ENCODE measurements around the gene WRAP53. TPM values are rescaled to one million over a fixed set of nuclear protein-coding genes. Genes with fewer than 3 reads are reported as not detected.
"Not testable (repeated sequence)": the region's sequence is repeated elsewhere in the genome, so short reads cannot be mapped to it uniquely, and the experiment has no call there.

The WRAP53 gene
- total RNA-seq (10 to 100 TPM; 29.1 to 31.3 TPM), polyA plus RNA-seq (16.6 TPM)

- peaks cover 0 to 7% of the 10 kb centered on the region in 2 donors for H3K27me3 Mint-ChIP-seq
- H3K36me3 ChIP-seq (ENCODE audit: insufficient read depth, low read length) = no peaks in the 10 kb centered on the region
- H3K27ac Mint-ChIP-seq = peak within 1 kb of the TSS; percentile 98 to 100 (median 100)
- H3K27me3 ChIP-seq (ENCODE audit: insufficient read depth, low read length, poor library complexity, severe bottlenecking) = no peaks in the 10 kb centered on the region
- H3K9me3 Mint-ChIP-seq = no peaks in the 10 kb centered on the region
- H3K36me3 Mint-ChIP-seq = peaks cover 3 to 42% (median 9%) of the 10 kb centered on the region in 3 donors
- ChIA-PET CTCF (interaction anchor here (0.6 to 4.5 kb wide), 37 partner anchors 11 to 642 kb away, joined by 3 to 37 read pairs (median 5); partner anchors contain the start of genes ACAP1, ATP1B2, BORCS6 and CHRNB1), POLR2A (interaction anchor here (0.5 to 4.4 kb wide), 32 partner anchors 11 to 642 kb away, joined by 3 to 70 read pairs (median 6); partner anchors contain the start of genes ACAP1, ATP1B2, CTC1 and CYB5D1)
- H3K4me3 ChIP-seq (ENCODE audit: low read length) = peak within 1 kb of the TSS; percentile 99
- no peaks in the 10 kb centered on the region for H3K9me3 ChIP-seq (ENCODE audit: low read length)
- peak within 1 kb of the TSS; percentile 93 to 99 (median 98) for H3K4me3 Mint-ChIP-seq
- peak; percentile 88 to 96 (median 94) for DNase-seq
- peak within 1 kb of the TSS; percentile 99 for H3K27ac ChIP-seq (ENCODE audit: low read depth, low read length)
- H3K4me1 Mint-ChIP-seq = peaks cover 39 to 55% (median 44%) of the 10 kb centered on the region in 3 donors
- H3K4me1 ChIP-seq (ENCODE audit: insufficient read depth, low read length) = peaks cover 37% of the 10 kb centered on the region
Measured at GRCh38 chr17:7687908-7688807, at the start of gene WRAP53. Gene WRAP53 (plus strand): TSS chr17:7688477. CDS start chr17:7688649, 172 bp downstream.

- H3K36me3 ChIP-seq (ENCODE audit: insufficient read depth, low read length) = no peaks in the 10 kb centered on the region
- DNase-seq = no peak
- H3K36me3 Mint-ChIP-seq = no peaks in the 10 kb centered on the region
- no peaks in the 10 kb centered on the region for H3K9me3 Mint-ChIP-seq
- H3K27ac ChIP-seq (ENCODE audit: low read depth, low read length) = no peak overlapping the region
- H3K27me3 ChIP-seq (ENCODE audit: insufficient read depth, low read length, poor library complexity, severe bottlenecking) = no peaks in the 10 kb centered on the region
- no peak overlapping the region for H3K4me3 Mint-ChIP-seq
- no peaks in the 10 kb centered on the region for H3K9me3 ChIP-seq (ENCODE audit: low read length)
- H3K27ac Mint-ChIP-seq = no peak overlapping the region
- peaks cover 12 to 16% of the 10 kb centered on the region in 2 donors for H3K27me3 Mint-ChIP-seq
- peaks cover 0 to 6% (median 0%) of the 10 kb centered on the region in 3 donors for H3K4me1 Mint-ChIP-seq
- ChIA-PET POLR2A (no interaction called here), CTCF (no interaction called here)
- no peaks in the 10 kb centered on the region for H3K4me1 ChIP-seq (ENCODE audit: insufficient read depth, low read length)
- no peak overlapping the region for H3K4me3 ChIP-seq (ENCODE audit: low read length)
Measured at GRCh38 chr17:7640783-7641182, 47.5 kb upstream of the WRAP53 start.

- POLR2A ChIA-PET; H3K9me3 ChIP-seq (ENCODE audit: low read length); H3K36me3 Mint-ChIP-seq; H3K36me3 ChIP-seq (ENCODE audit: insufficient read depth, low read length); DNase-seq; H3K9me3 Mint-ChIP-seq; H3K27me3 ChIP-seq (ENCODE audit: insufficient read depth, low read length, poor library complexity, severe bottlenecking); H3K4me3 ChIP-seq (ENCODE audit: low read length); H3K4me1 Mint-ChIP-seq; H3K27ac ChIP-seq (ENCODE audit: low read depth, low read length); H3K4me1 ChIP-seq (ENCODE audit: insufficient read depth, low read length): not testable (repeated sequence)
- Mint-ChIP-seq H3K27ac (peak overlapping the region in 4 of 8 donors; percentile 38 to 81 (median 62)), H3K4me3 (peak overlapping the region in 6 of 7 donors; percentile 17 to 76 (median 50)), H3K27me3 (peaks cover 14 to 24% of the 10 kb centered on the region in 2 donors)
- CTCF ChIA-PET = interaction anchor here (1.1 kb wide), 1 partner anchor 33 kb away, joined by 3 read pairs; no protein-coding TSS in a partner anchor
Measured at GRCh38 chr17:7641635-7642034, 46.6 kb upstream of the WRAP53 start.

- no peaks in the 10 kb centered on the region for H3K9me3 Mint-ChIP-seq
- no peaks in the 10 kb centered on the region for H3K36me3 Mint-ChIP-seq
- POLR2A ChIA-PET = no interaction called here
- Histone ChIP-seq H3K27ac (ENCODE audit: low read depth, low read length) (no peak overlapping the region), H3K27me3 (ENCODE audit: insufficient read depth, low read length, poor library complexity, severe bottlenecking) (peaks cover under 1% of the 10 kb centered on the region), H3K4me1 (ENCODE audit: insufficient read depth, low read length) (peaks cover under 1% of the 10 kb centered on the region), H3K9me3 (ENCODE audit: low read length) (no peaks in the 10 kb centered on the region), H3K36me3 (ENCODE audit: insufficient read depth, low read length) (no peaks in the 10 kb centered on the region), H3K4me3 (ENCODE audit: low read length) (no peak overlapping the region)
- no peak overlapping the region for H3K27ac Mint-ChIP-seq
- DNase-seq = no peak
- H3K4me1 Mint-ChIP-seq = peaks cover under 1 to 6% (median under 1%) of the 10 kb centered on the region in 3 donors
- H3K4me3 Mint-ChIP-seq = no peak overlapping the region
- peaks cover 28 to 33% of the 10 kb centered on the region in 2 donors for H3K27me3 Mint-ChIP-seq
- CTCF ChIA-PET = no interaction called here
Measured at GRCh38 chr17:7644775-7645174, 43.5 kb upstream of the WRAP53 start.

- Histone ChIP-seq H3K36me3 (ENCODE audit: insufficient read depth, low read length) (no peaks in the 10 kb centered on the region), H3K27me3 (ENCODE audit: insufficient read depth, low read length, poor library complexity, severe bottlenecking) (peaks cover 14% of the 10 kb centered on the region), H3K4me3 (ENCODE audit: low read length) (no peak overlapping the region), H3K4me1 (ENCODE audit: insufficient read depth, low read length) (peaks cover 9% of the 10 kb centered on the region), H3K9me3 (ENCODE audit: low read length) (no peaks in the 10 kb centered on the region), H3K27ac (ENCODE audit: low read depth, low read length) (no peak overlapping the region)
- Mint-ChIP-seq H3K27me3 (peaks cover 41 to 47% of the 10 kb centered on the region in 2 donors), H3K36me3 (no peaks in the 10 kb centered on the region), H3K9me3 (no peaks in the 10 kb centered on the region), H3K4me1 (peaks cover 15 to 17% (median 15%) of the 10 kb centered on the region in 3 donors), H3K4me3 (no peak overlapping the region), H3K27ac (no peak overlapping the region)
- DNase-seq = no peak
- ChIA-PET POLR2A (no interaction called here), CTCF (interaction anchor here (0.8 kb wide), 1 partner anchor 40 kb away, joined by 3 read pairs; no protein-coding TSS in a partner anchor)
Measured at GRCh38 chr17:7646457-7646856, 41.8 kb upstream of the WRAP53 start.

- H3K27ac Mint-ChIP-seq = no peak overlapping the region
- peaks cover 40 to 43% of the 10 kb centered on the region in 2 donors for H3K27me3 Mint-ChIP-seq
- H3K9me3 Mint-ChIP-seq = no peaks in the 10 kb centered on the region
- no peak overlapping the region for H3K4me3 ChIP-seq (ENCODE audit: low read length)
- H3K9me3 ChIP-seq (ENCODE audit: low read length) = no peaks in the 10 kb centered on the region
- peaks cover 10 to 19% (median 15%) of the 10 kb centered on the region in 3 donors for H3K4me1 Mint-ChIP-seq
- ChIA-PET CTCF (no interaction called here), POLR2A (no interaction called here)
- peak overlapping the region in 1 of 7 donors; percentile 72 for H3K4me3 Mint-ChIP-seq
- no peaks in the 10 kb centered on the region for H3K36me3 Mint-ChIP-seq
- no peaks in the 10 kb centered on the region for H3K36me3 ChIP-seq (ENCODE audit: insufficient read depth, low read length)
- H3K4me1 ChIP-seq (ENCODE audit: insufficient read depth, low read length) = peaks cover 9% of the 10 kb centered on the region
- no peak overlapping the region for H3K27ac ChIP-seq (ENCODE audit: low read depth, low read length)
- DNase-seq = no peak
- H3K27me3 ChIP-seq (ENCODE audit: insufficient read depth, low read length, poor library complexity, severe bottlenecking) = peaks cover 18% of the 10 kb centered on the region
Measured at GRCh38 chr17:7647018-7647417, 41.3 kb upstream of the WRAP53 start.

GRCh38 chr17:7650509-7651096 is 37.7 kb upstream of the WRAP53 start, which contains the start of gene ATP1B2:
Gene ATP1B2 (plus strand): TSS chr17:7650926. CDS start chr17:7651519, 593 bp downstream.
- Mint-ChIP-seq H3K4me1 (peaks cover 10 to 22% (median 15%) of the 10 kb centered on the region in 3 donors), H3K9me3 (peaks cover 0 to 2% (median 0%) of the 10 kb centered on the region in 5 donors), H3K36me3 (no peaks in the 10 kb centered on the region), H3K27ac (peak within 1 kb of the TSS in 7 of 8 donors; percentile 33 to 75 (median 60)), H3K27me3 (peaks cover 38 to 43% of the 10 kb centered on the region in 2 donors), H3K4me3 (peak within 1 kb of the TSS; percentile 80 to 90 (median 87))
- Histone ChIP-seq H3K27me3 (ENCODE audit: insufficient read depth, low read length, poor library complexity, severe bottlenecking) (peaks cover 18% of the 10 kb centered on the region), H3K27ac (ENCODE audit: low read depth, low read length) (no peak within 1 kb of the TSS), H3K9me3 (ENCODE audit: low read length) (no peaks in the 10 kb centered on the region), H3K36me3 (ENCODE audit: insufficient read depth, low read length) (no peaks in the 10 kb centered on the region), H3K4me3 (ENCODE audit: low read length) (peak within 1 kb of the TSS; percentile 64), H3K4me1 (ENCODE audit: insufficient read depth, low read length) (peaks cover 9% of the 10 kb centered on the region)
- CTCF ChIA-PET = interaction anchor here (1.0 to 2.3 kb wide), 7 partner anchors 14 to 194 kb away, joined by 3 to 11 read pairs (median 6); partner anchors contain the start of genes FXR2, SAT2 and TP53
- POLR2A ChIA-PET = interaction anchor here (0.5 to 2.9 kb wide), 8 partner anchors 16 to 103 kb away, joined by 3 to 23 read pairs (median 4); partner anchors contain the start of genes MPDU1, SAT2, TP53 and WRAP53
- peak; percentile 59 to 84 (median 72) for DNase-seq

Measured in CD8-positive, alpha-beta memory T cell (primary cell).